Measurements from ENCODE around the gene CPED1. TPM values are rescaled to one million over a fixed set of nuclear protein-coding genes. Genes with fewer than 3 reads are reported as not detected.

CPED1 gene
- total RNA-seq, 1 experiment from 2014 or later, result 4.9 TPM

GRCh38 chr7:121337398-121337797, 348.9 kb downstream of the CPED1 start:
- peak; percentile 71 for DNase-seq (ENCODE audit: low read depth, low spot score)

DNA sequence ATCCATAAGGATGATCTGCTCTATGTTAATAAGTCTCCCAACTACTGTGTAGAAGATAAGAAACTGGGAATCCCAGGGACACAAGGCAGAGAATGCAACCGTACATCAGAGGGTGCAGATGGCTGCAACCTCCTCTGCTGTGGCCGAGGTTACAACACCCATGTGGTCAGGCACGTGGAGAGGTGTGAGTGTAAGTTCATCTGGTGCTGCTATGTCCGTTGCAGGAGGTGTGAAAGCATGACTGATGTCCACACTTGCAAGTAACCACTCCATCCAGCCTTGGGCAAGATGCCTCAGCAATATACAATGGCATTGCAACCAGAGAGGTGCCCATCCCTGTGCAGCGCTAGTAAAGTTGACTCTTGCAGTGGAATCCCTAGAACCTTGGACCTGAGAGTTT, 350.6 kb downstream of the CPED1 start:
- in situ Hi-C loops (cut with HindIII; ENCODE audit: low pct_unique_long_range_greater_than_20kb, low sequenced_read_pairs), result no loop called here
- DNase-seq (ENCODE audit: low read depth, low spot score), result no peak

More at GRCh38 chr7:121337398-121337797, 348.9 kb downstream of the CPED1 start:
- in situ Hi-C loops (cut with HindIII; ENCODE audit: low pct_unique_long_range_greater_than_20kb, low sequenced_read_pairs), result no loop called here

DNA sequence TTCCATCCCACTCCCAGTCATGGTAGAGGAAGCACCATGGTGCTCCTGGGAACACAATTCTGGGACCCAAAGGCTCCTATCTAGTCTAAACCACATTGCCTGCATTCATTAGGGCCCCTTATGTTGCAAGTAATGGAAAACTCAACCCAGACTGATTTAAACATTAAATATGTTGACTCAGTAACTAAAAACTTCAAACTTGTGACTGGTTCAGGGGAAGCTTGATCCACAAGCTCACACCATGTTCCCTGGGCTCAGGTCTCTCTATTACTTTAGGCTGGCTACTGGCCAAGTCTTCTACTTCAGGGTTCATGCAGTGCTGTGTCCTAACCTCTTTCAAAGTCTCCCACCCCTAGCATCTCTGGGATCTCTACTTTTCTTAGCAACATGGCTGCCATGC, 353.4 kb downstream of the CPED1 start:
- in situ Hi-C loops (cut with HindIII; ENCODE audit: low pct_unique_long_range_greater_than_20kb, low sequenced_read_pairs), result no loop called here
- no peak for DNase-seq (ENCODE audit: low read depth, low spot score)

GRCh38 chr7:121342631-121343030, 354.1 kb downstream of the CPED1 start:
- in situ Hi-C loops (cut with HindIII; ENCODE audit: low pct_unique_long_range_greater_than_20kb, low sequenced_read_pairs), result no loop called here
- DNase-seq (ENCODE audit: low read depth, low spot score), result no peak

GRCh38 chr7:121343302-121343701, 354.8 kb downstream of the CPED1 start:
- in situ Hi-C loops (cut with HindIII; ENCODE audit: low pct_unique_long_range_greater_than_20kb, low sequenced_read_pairs), result no loop called here
- DNase-seq (ENCODE audit: low read depth, low spot score), result no peak

GRCh38 chr7:121344093-121344492, 355.6 kb downstream of the CPED1 start:
- DNase-seq (ENCODE audit: low read depth, low spot score), result no peak
- in situ Hi-C loops (cut with HindIII; ENCODE audit: low pct_unique_long_range_greater_than_20kb, low sequenced_read_pairs), result no loop called here

DNA sequence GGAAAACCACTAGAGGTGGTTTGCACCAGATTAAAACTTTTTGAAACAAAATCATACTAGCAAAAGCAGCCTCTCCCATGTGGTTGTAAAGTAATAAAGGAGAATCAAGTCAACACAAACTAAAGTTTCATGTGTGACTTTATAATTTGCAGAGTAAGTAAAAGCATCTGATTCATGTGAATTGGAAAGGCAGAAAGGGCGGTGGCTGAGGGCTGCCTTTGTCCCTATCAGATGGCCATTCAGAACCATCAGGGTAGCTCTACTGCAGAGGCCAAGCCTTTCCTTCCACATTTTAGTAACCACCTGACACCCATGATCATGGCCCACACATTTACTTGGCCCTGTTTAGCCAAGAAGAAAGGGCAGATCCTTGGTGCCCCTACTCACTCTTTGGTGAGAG, 356.0 kb downstream of the CPED1 start:
- in situ Hi-C loops (cut with HindIII; ENCODE audit: low pct_unique_long_range_greater_than_20kb, low sequenced_read_pairs), result no loop called here

More for the DNA sequence above, 356.0 kb downstream of the CPED1 start:
- no peak for DNase-seq (ENCODE audit: low read depth, low spot score)

Small RNAs within 50 kb of the gene (small RNA-seq; reads per million reads assigned to genes)
- gene HMGN1P18 (0 reads per million in 2 experiments), gene RNA5SP240 (0 reads per million in 2 experiments), gene RNA5SP241 (0 to 0.14 reads per million in 2 experiments), gene RNU6-517P (0 reads per million in 2 experiments)

Other genes starting within 250 kb of the CPED1 start
- 2.3 and 5.7 TPM in 2 replicates for gene TSPAN12, start 130.6 kb upstream of the CPED1 start, total RNA-seq (2014; rRNA removed; shearing (Covaris generic))
- gene ING3, start 37.9 kb upstream of the CPED1 start, total RNA-seq (2014; rRNA removed; shearing (Covaris generic)), result 27.0 and 29.2 TPM in 2 replicates